Measurements from ENCODE around the gene CLEC4C. TPM values are rescaled to one million over a fixed set of nuclear protein-coding genes. Genes with fewer than 3 reads are reported as not detected.

The CLEC4C gene
- total RNA-seq, 2 experiments from 2014 or later: not detected

DNA sequence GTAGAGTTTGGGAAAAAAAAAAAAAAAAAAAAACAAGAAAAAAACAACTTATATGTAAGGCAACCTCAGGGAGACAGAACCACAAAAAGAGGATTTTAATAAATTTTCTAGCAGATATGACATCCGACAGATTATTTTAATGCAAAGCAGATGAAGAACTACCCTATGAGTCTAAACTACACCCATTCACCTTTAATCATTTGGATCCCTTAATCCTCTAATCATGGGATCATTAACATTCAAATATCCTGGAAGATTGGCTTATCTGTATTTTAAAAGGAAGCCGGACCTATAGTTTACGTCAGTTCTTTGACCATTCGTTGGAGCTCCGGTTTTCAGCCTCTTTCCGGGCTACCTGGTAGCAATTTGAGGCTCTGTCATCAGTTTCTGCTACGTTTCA lies 36.0 kb downstream of the CLEC4C start, which contains the start of gene DPPA3:
Gene DPPA3, plus strand, starts transcription at position 301 of the 400 bp plus-strand sequence. CDS start 138 bp downstream, outside the sequence.
- H3K27ac Mint-ChIP-seq: no peak within 1 kb of the TSS
- no peak within 1 kb of the TSS for H3K4me3 Mint-ChIP-seq
- H3K27me3 Mint-ChIP-seq: no peaks in the 10 kb centered on the region
- H3K36me3 Mint-ChIP-seq (ENCODE audit: low read depth): no peaks in the 10 kb centered on the region
- CTCF ChIA-PET: no interaction called here
- H3K4me1 Mint-ChIP-seq: no peaks in the 10 kb centered on the region
- H3K9me3 Mint-ChIP-seq: no peaks in the 10 kb centered on the region
- POLR2A ChIA-PET: no interaction called here
- DNase-seq: no peak

DNA sequence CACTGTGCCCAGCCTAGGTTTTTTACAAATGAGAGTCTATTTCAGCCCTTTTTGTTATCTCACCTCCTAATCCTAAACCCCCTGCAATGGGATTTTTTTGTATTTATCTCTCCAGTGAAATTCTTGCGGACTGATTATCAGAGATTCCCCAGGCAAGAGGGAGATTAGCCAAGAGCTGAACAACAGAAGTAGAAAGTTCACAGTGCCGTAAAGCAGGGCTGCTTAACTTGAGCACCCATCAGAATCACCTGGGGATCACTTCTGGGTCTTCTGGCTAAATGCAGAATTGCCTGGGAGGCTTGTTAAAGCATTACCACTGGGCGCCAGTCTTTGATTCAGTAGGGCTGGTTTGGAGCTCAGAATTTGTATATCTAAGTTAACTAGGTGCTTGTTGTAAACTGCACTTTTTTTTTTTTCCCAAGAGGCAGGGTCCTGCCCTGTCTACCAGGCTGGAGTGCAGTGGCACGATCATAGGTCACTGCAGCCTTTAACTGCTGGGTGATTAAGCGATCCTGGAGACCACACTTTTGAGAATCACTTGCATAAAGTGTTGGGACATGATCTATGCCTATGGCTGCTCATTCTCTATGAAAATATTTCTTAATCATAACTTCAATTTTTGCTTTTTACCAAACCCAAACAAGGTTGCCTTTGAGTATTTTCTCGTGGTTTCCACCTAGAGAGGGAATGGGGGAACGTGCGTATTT lies 37.1 kb downstream of the CLEC4C start:
- ChIA-PET POLR2A (no interaction called here), CTCF (no interaction called here)
- no peaks in the 10 kb centered on the region for H3K9me3 Mint-ChIP-seq
- H3K27ac Mint-ChIP-seq: no peak overlapping the region
- DNase-seq: no peak
- H3K4me3 Mint-ChIP-seq: no peak overlapping the region
- no peaks in the 10 kb centered on the region for H3K27me3 Mint-ChIP-seq
- H3K36me3 Mint-ChIP-seq (ENCODE audit: low read depth): no peaks in the 10 kb centered on the region
- no peaks in the 10 kb centered on the region for H3K4me1 Mint-ChIP-seq

DNA sequence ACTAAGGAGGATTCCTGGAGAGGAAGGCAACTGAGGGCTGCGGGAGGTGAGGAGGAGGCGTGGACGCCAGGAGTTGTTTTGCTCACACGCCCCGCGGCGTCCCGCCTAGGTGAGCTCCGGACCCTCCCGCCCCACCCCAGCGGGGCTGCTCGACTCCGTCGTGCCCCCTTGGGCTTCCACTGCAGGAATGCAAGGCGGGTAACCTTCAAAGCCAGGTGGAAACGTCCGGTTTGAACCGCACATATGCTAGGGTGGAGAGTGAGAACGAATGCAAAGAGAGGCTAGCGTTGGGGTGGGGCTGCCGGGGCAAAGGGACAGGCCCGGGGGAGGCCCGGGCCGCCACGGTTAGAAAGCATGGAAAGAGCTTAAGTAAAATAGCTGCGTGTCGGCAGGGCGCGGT lies 41.3 kb downstream of the CLEC4C start:
- CTCF ChIA-PET: no interaction called here

GRCh38 chr12:7695566-7696197 lies 51.5 kb downstream of the CLEC4C start, which contains the start of gene GDF3:
Gene GDF3 (minus strand): TSS chr12:7695775. CDS start chr12:7695728, 47 bp downstream.
- ChIA-PET CTCF (no interaction called here), POLR2A (no interaction called here)
- Mint-ChIP-seq H3K36me3 (ENCODE audit: low read depth) (no peaks in the 10 kb centered on the region), H3K27ac (no peak within 1 kb of the TSS), H3K4me3 (no peak within 1 kb of the TSS), H3K4me1 (no peaks in the 10 kb centered on the region), H3K27me3 (peaks cover 5% of the 10 kb centered on the region), H3K9me3 (no peaks in the 10 kb centered on the region)
- DNase-seq: no peak

More for the DNA sequence above, 41.3 kb downstream of the CLEC4C start:
- Mint-ChIP-seq H3K27me3 (no peaks in the 10 kb centered on the region), H3K4me1 (no peaks in the 10 kb centered on the region), H3K27ac (no peak overlapping the region), H3K9me3 (no peaks in the 10 kb centered on the region), H3K36me3 (ENCODE audit: low read depth) (no peaks in the 10 kb centered on the region), H3K4me3 (no peak overlapping the region)
- POLR2A ChIA-PET: no interaction called here
- no peak for DNase-seq

- H3K27me3 Mint-ChIP-seq: peaks cover 5% of the 10 kb centered on the region
- no peak for DNase-seq
- H3K4me1 Mint-ChIP-seq: no peaks in the 10 kb centered on the region
- H3K4me3 Mint-ChIP-seq: no peak overlapping the region
- H3K27ac Mint-ChIP-seq: no peak overlapping the region
- H3K36me3 Mint-ChIP-seq (ENCODE audit: low read depth): no peaks in the 10 kb centered on the region
- CTCF ChIA-PET: no interaction called here
- no peaks in the 10 kb centered on the region for H3K9me3 Mint-ChIP-seq
- POLR2A ChIA-PET: no interaction called here
Observed at GRCh38 chr12:7695237-7695560, 52.0 kb downstream of the CLEC4C start.

DNA sequence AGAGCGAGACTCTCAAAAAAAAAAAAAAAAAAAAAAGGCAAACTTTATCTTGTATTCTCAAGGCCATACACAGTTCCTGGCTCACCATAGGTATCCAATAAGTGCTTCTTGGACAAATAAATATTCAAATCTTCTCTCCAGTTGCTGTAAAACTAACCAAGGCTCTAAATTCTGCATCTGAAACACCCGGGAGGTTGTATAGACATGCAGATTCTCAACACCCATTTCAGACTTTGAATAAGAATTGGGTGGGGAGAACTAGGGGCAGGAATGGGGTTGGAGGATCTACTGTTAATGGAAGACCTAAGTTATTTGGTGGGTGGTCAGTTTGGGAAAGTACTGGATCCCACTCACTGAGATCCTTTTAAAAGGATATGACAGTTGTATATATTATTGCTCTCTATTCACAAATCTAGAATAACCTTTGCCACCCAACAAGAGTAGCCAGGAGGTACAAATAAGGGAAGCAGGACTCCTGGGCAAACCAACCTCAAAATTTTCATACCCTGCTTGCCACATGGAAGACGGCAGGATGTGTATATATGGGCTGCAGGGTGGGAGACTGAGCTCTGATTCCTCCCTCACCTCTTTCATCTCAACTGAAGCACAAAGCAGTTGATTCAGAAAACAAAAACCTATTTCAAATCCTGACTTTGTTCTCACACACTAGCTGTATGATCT lies 52.5 kb downstream of the CLEC4C start:
- Mint-ChIP-seq H3K4me3 (no peak overlapping the region), H3K36me3 (ENCODE audit: low read depth) (no peaks in the 10 kb centered on the region), H3K27ac (no peak overlapping the region), H3K27me3 (peaks cover 5% of the 10 kb centered on the region), H3K9me3 (no peaks in the 10 kb centered on the region), H3K4me1 (no peaks in the 10 kb centered on the region)
- ChIA-PET CTCF (no interaction called here), POLR2A (no interaction called here)
- DNase-seq: no peak

DNA sequence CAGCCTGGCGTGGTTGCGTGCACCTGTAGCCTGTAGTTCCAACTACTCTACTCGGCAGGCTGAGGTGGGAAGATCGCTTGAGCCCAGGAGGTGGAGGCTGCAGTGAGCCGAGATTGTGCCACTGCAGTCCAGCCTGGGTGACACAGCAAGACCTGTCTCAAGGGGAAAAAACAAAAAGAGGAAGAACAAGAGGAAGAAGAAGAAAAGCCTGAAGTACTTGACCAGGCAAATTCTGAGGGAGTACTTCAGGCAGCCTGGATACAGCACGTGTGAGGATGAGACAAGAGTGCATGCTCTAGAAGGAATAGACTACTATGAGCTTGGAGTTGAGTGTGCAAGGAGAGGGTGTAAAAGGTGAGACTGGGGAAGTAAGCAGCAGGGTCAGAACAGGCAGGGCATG lies 53.4 kb downstream of the CLEC4C start:
- DNase-seq: no peak
- H3K36me3 Mint-ChIP-seq (ENCODE audit: low read depth): no peaks in the 10 kb centered on the region
- no peaks in the 10 kb centered on the region for H3K9me3 Mint-ChIP-seq
- ChIA-PET CTCF (no interaction called here), POLR2A (no interaction called here)
- peaks cover 5% of the 10 kb centered on the region for H3K27me3 Mint-ChIP-seq
- H3K4me1 Mint-ChIP-seq: no peaks in the 10 kb centered on the region
- no peak overlapping the region for H3K4me3 Mint-ChIP-seq
- H3K27ac Mint-ChIP-seq: no peak overlapping the region

DNA sequence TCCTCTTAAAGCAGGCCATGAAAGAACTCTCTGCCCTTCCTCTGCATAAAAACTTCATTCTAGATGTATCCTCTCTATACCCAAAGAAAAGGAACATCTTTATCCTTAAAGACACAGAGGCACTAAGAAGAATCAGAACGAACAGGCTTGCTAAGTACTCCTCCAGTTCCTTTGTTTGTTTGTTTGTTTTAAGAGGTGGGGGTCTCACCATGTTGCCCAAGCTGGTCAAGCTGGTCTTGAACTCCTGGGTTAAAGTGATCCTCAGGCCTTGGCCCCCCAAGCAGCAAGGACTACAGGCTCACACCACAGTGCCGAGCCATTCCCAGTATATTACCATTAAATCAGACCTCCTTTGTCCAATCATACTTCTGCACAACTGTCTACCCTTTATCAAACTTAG lies 65.6 kb downstream of the CLEC4C start:
- Mint-ChIP-seq H3K4me1 (peaks cover 1% of the 10 kb centered on the region), H3K4me3 (no peak overlapping the region), H3K27ac (no peak overlapping the region), H3K9me3 (no peaks in the 10 kb centered on the region), H3K27me3 (no peaks in the 10 kb centered on the region), H3K36me3 (ENCODE audit: low read depth) (no peaks in the 10 kb centered on the region)
- DNase-seq: no peak
- POLR2A ChIA-PET: no interaction called here
- CTCF ChIA-PET: no interaction called here

Other genes starting within 250 kb of the CLEC4C start
- not detected for gene CD163, start 243.6 kb downstream of the CLEC4C start, total RNA-seq
- not detected for gene APOBEC1, start 81.5 kb downstream of the CLEC4C start, total RNA-seq
- not detected for gene GDF3, start 51.6 kb downstream of the CLEC4C start, total RNA-seq
- not detected for gene DPPA3, start 35.9 kb downstream of the CLEC4C start, total RNA-seq
- not detected for gene NANOGNB, start 17.8 kb upstream of the CLEC4C start, total RNA-seq
- not detected for gene NANOG, start 42.0 kb upstream of the CLEC4C start, total RNA-seq
- 10 to 100 TPM; 15.8 to 18.6 TPM for gene SLC2A14, start 125.5 kb upstream of the CLEC4C start, total RNA-seq
- 100 to 1,000 TPM; 659 to 664 TPM for gene SLC2A3, start 188.8 kb upstream of the CLEC4C start, total RNA-seq